ENCODE measurements around the gene ATP9B. TPM values are rescaled to one million over a fixed set of nuclear protein-coding genes. Genes with fewer than 3 reads are reported as not detected.

ATP9B gene
- total RNA-seq, 1 experiment from 2014 or later: 44.4 TPM

GRCh38 chr18:79104137-79104536 is 34.9 kb downstream of the ATP9B start:
- no peaks in the 10 kb centered on the region for H3K36me3 ChIP-seq (ENCODE audit: control insufficient read depth, insufficient read depth, low read length)
- no peak overlapping the region for H3K27ac ChIP-seq (ENCODE audit: low read length)
- no peaks in the 10 kb centered on the region for H3K9me3 ChIP-seq (ENCODE audit: control insufficient read depth, insufficient read depth, low read depth, low read length)
- ATAC-seq: no peak
- intact Hi-C loops (cut with micrococcal nuclease; ENCODE audit: unreplicated experiment) (no loop called here), in situ Hi-C loops (cut with HindIII; ENCODE audit: low pct_unique_long_range_greater_than_20kb, low sequenced_read_pairs) (no loop called here)
- H3K4me3 ChIP-seq (ENCODE audit: low read depth in 2 of 2, low read length in 2 of 2): no peak overlapping the region
- ChIA-PET POLR2A (no interaction called here), CTCF (no interaction called here)
- BruUV-seq (replicated peaks): no TSS peak
- H3K27me3 ChIP-seq (ENCODE audit: control insufficient read depth, insufficient read depth, low read length): no peaks in the 10 kb centered on the region
- no peak for DNase-seq (ENCODE audit: low read depth, low spot score)
- TF ChIP-seq TCF7L2 (IDR thresholded peaks at IDR 0.05; ENCODE audit: low read depth, low read length) (no peak), SIN3A (IDR thresholded peaks at IDR 0.05; ENCODE audit: borderline replicate concordance, insufficient read depth, low read depth, low read length) (no peak), POLR2AphosphoS5 (IDR thresholded peaks at IDR 0.05; ENCODE audit: low read depth, low read length) (no peak)
- TF ChIP-seq, protein P1, sequence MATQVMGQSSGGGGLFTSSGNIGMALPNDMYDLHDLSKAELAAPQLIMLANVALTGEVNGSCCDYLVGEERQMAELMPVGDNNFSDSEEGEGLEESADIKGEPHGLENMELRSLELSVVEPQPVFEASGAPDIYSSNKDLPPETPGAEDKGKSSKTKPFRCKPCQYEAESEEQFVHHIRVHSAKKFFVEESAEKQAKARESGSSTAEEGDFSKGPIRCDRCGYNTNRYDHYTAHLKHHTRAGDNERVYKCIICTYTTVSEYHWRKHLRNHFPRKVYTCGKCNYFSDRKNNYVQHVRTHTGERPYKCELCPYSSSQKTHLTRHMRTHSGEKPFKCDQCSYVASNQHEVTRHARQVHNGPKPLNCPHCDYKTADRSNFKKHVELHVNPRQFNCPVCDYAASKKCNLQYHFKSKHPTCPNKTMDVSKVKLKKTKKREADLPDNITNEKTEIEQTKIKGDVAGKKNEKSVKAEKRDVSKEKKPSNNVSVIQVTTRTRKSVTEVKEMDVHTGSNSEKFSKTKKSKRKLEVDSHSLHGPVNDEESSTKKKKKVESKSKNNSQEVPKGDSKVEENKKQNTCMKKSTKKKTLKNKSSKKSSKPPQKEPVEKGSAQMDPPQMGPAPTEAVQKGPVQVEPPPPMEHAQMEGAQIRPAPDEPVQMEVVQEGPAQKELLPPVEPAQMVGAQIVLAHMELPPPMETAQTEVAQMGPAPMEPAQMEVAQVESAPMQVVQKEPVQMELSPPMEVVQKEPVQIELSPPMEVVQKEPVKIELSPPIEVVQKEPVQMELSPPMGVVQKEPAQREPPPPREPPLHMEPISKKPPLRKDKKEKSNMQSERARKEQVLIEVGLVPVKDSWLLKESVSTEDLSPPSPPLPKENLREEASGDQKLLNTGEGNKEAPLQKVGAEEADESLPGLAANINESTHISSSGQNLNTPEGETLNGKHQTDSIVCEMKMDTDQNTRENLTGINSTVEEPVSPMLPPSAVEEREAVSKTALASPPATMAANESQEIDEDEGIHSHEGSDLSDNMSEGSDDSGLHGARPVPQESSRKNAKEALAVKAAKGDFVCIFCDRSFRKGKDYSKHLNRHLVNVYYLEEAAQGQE (IDR thresholded peaks at IDR 0.05; ENCODE audit: insufficient read depth in 1 of 2, low read depth in 2 of 2, low read length in 1 of 2): no peak
- TF ChIP-seq, protein P2, sequence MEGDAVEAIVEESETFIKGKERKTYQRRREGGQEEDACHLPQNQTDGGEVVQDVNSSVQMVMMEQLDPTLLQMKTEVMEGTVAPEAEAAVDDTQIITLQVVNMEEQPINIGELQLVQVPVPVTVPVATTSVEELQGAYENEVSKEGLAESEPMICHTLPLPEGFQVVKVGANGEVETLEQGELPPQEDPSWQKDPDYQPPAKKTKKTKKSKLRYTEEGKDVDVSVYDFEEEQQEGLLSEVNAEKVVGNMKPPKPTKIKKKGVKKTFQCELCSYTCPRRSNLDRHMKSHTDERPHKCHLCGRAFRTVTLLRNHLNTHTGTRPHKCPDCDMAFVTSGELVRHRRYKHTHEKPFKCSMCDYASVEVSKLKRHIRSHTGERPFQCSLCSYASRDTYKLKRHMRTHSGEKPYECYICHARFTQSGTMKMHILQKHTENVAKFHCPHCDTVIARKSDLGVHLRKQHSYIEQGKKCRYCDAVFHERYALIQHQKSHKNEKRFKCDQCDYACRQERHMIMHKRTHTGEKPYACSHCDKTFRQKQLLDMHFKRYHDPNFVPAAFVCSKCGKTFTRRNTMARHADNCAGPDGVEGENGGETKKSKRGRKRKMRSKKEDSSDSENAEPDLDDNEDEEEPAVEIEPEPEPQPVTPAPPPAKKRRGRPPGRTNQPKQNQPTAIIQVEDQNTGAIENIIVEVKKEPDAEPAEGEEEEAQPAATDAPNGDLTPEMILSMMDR (IDR thresholded peaks at IDR 0.05): no peak
- H3K4me1 ChIP-seq (ENCODE audit: control insufficient read depth, insufficient read depth, low read length): no peaks in the 10 kb centered on the region

- no peaks in the 10 kb centered on the region for H3K36me3 ChIP-seq (ENCODE audit: control insufficient read depth, insufficient read depth, low read length)
- intact Hi-C loops (cut with micrococcal nuclease; ENCODE audit: unreplicated experiment) (no loop called here), in situ Hi-C loops (cut with HindIII; ENCODE audit: low pct_unique_long_range_greater_than_20kb, low sequenced_read_pairs) (no loop called here)
- no TSS peak for BruUV-seq (replicated peaks)
- POLR2A ChIA-PET: no interaction called here
- ATAC-seq (no peak), DNase-seq (ENCODE audit: low read depth, low spot score) (no peak)
- H3K9me3 ChIP-seq (ENCODE audit: control insufficient read depth, insufficient read depth, low read depth, low read length): no peaks in the 10 kb centered on the region
- no peaks in the 10 kb centered on the region for H3K4me1 ChIP-seq (ENCODE audit: control insufficient read depth, insufficient read depth, low read length)
- H3K27ac ChIP-seq (ENCODE audit: low read length): no peak overlapping the region
- H3K4me3 ChIP-seq (ENCODE audit: low read depth in 2 of 2, low read length in 2 of 2): no peak overlapping the region
- CTCF ChIA-PET: no interaction called here
- no peak for TF ChIP-seq SIN3A (IDR thresholded peaks at IDR 0.05; ENCODE audit: borderline replicate concordance, insufficient read depth, low read depth, low read length)
- TF ChIP-seq, protein P1 (IDR thresholded peaks at IDR 0.05; ENCODE audit: insufficient read depth in 1 of 2, low read depth in 2 of 2, low read length in 1 of 2): no peak
- no peak for TF ChIP-seq POLR2AphosphoS5 (IDR thresholded peaks at IDR 0.05; ENCODE audit: low read depth, low read length)
- TF ChIP-seq, protein P2 (IDR thresholded peaks at IDR 0.05): no peak
- TF ChIP-seq TCF7L2 (IDR thresholded peaks at IDR 0.05; ENCODE audit: low read depth, low read length): no peak
- no peaks in the 10 kb centered on the region for H3K27me3 ChIP-seq (ENCODE audit: control insufficient read depth, insufficient read depth, low read length)
Measured at GRCh38 chr18:79105455-79105854, 36.3 kb downstream of the ATP9B start.

Data from Panc1 (cell line).